HepG2 (cell line): ENCODE measurements around the gene NIBAN1. TPM values are rescaled to one million over a fixed set of nuclear protein-coding genes. Genes with fewer than 3 reads are reported as not detected.

Source experiments
- ATAC-seq: fragments of 200-7000 bp; cut with Tn5 transposase; 3 replicates; pipeline ENCODE4 v1.9.1; 2020; ENCODE audit warnings: mild to moderate bottlenecking, moderate library complexity
- BruUV-seq: library from RNA; stranded (reverse); fragments of 400-500 nt; replicated peaks from 2 replicates; lab custom pipeline; 2021; lab: Mats Ljungman, UMichigan
- CTCF ChIA-PET: fragments of 300-600 bp; formaldehyde crosslinking; extraction: SDS; loops from one replicate; lab custom pipeline; 2021; ENCODE audit warnings: low total read pairs, inconsistent platforms, low intra/inter-chr PET ratio; lab: Yijun Ruan, JAX
- POLR2A ChIA-PET: fragments of 350-600 bp; sonication (Branson Sonifier 250); formaldehyde crosslinking; loops from one replicate; lab custom pipeline; 2020; ENCODE audit warnings: antibody characterized with exemption, inconsistent platforms; lab: Yijun Ruan, JAX
- DNase-seq: peaks from one replicate; pipeline ENCODE4 v3.0.0-alpha.2; 2015; ENCODE audit warnings: low spot score
- FAIRE-seq: peaks from 3 replicates; lab custom pipeline; 2011; peaks lifted over from hg19 to GRCh38; lab: Jason Lieb, UNC
- H2AFZ ChIP-seq: one replicate; pipeline ENCODE4 v1.6.1; 2011; ENCODE audit warnings: low read length, inconsistent platforms
- H3K27ac ChIP-seq: fragments of 300-600 bp; 3 replicates; pipeline ENCODE4 v1.8.0; 2011; ENCODE audit warnings: mixed run types, mild to moderate bottlenecking, mixed read lengths, low read length, inconsistent platforms; ENCODE audit not compliant: insufficient read depth; ENCODE audit errors: extremely low read length
- H3K27me3 ChIP-seq, 2 experiments: fragments of 200-600 bp in 1 of 2; 2 replicates in 1 of 2; 3 replicates in 1 of 2; pipeline versions ENCODE4 v1.6.0 to v1.8.0; 2011; ENCODE audit warnings: low read length in 2 of 2, mild to moderate bottlenecking in 2 of 2, moderate library complexity in 2 of 2, inconsistent platforms in 1 of 2; ENCODE audit not compliant: insufficient read depth in 2 of 2, control insufficient read depth in 1 of 2
- H3K36me3 ChIP-seq, 2 experiments: fragments of 200-600 bp in 1 of 2; replicated peaks in 1 of 2; 2 replicates in 1 of 2; 3 replicates in 1 of 2; pipeline versions ENCODE4 v1.5.1 to v1.8.0; 2011; ENCODE audit warnings: low read length in 2 of 2, inconsistent platforms in 1 of 2; ENCODE audit not compliant: insufficient read depth in 2 of 2, control insufficient read depth in 1 of 2
- H3K4me1 ChIP-seq: 2 replicates; pipeline ENCODE4 v1.5.1; 2012; ENCODE audit warnings: low read length, inconsistent platforms; ENCODE audit not compliant: insufficient read depth
- H3K4me2 ChIP-seq: 2 replicates; pipeline ENCODE4 v1.6.0; 2011; ENCODE audit warnings: low read depth, low read length, inconsistent platforms
- H3K4me3 ChIP-seq, 3 experiments: fragments of 200-600 bp in 1 of 3; sonication (generic), shearing (Covaris generic) in 1 of 3; replicated peaks in 1 of 3; 2 replicates each; pipeline ENCODE4 v1.5.1; 2011 to 2016; ENCODE audit warnings: low read length in 3 of 3, inconsistent platforms in 2 of 3, low read depth in 2 of 3, mild to moderate bottlenecking in 2 of 3, control low read depth in 1 of 3, mixed read lengths in 1 of 3; ENCODE audit not compliant: insufficient read depth in 1 of 3
- H3K79me2 ChIP-seq: one replicate; pipeline ENCODE4 v1.6.1; 2011; ENCODE audit warnings: low read length, inconsistent platforms; ENCODE audit not compliant: insufficient read depth
- H3K9ac ChIP-seq: 2 replicates; pipeline ENCODE4 v1.6.0; 2011; ENCODE audit warnings: mild to moderate bottlenecking, low read depth, low read length, inconsistent platforms; ENCODE audit not compliant: insufficient read depth
- H3K9me3 ChIP-seq: 2 replicates; pipeline ENCODE4 v1.5.1; 2012; ENCODE audit warnings: mild to moderate bottlenecking, low read length
- H4K20me1 ChIP-seq: 2 replicates; pipeline ENCODE4 v1.6.0; 2011; ENCODE audit warnings: inconsistent platforms, mild to moderate bottlenecking, low read length, moderate library complexity; ENCODE audit not compliant: insufficient read depth
- BCL3 ChIP-seq: sonication (generic); formaldehyde crosslinking; IDR thresholded peaks from 2 replicates; pipeline ENCODE4 v1.5.1; 2020; ENCODE audit warnings: mild to moderate bottlenecking, missing genetic modification reagents, moderate library complexity
- CEBPG ChIP-seq: IDR thresholded peaks from 2 replicates; pipeline ENCODE4 v1.6.1; 2016
- CSRNP1 ChIP-seq: sonication (generic); formaldehyde crosslinking; IDR thresholded peaks from 2 replicates; pipeline ENCODE4 v1.8.1; 2023; ENCODE audit warnings: mild to moderate bottlenecking, missing genetic modification reagents
- KDM3A ChIP-seq: IDR thresholded peaks from 2 replicates; pipeline ENCODE4 v1.6.1; 2018; ENCODE audit warnings: low read depth, missing compliant biosample characterization
- KLF13 ChIP-seq: sonication (generic); formaldehyde crosslinking; IDR thresholded peaks from 2 replicates; pipeline ENCODE4 v1.4.0; 2020; ENCODE audit warnings: mild to moderate bottlenecking, missing genetic modification reagents
- MTA3 ChIP-seq: sonication (generic); formaldehyde crosslinking; IDR thresholded peaks from 2 replicates; pipeline ENCODE4 v1.4.0; 2020; ENCODE audit warnings: missing genetic modification reagents
- PATZ1 ChIP-seq: sonication (generic); formaldehyde crosslinking; IDR thresholded peaks from 2 replicates; pipeline ENCODE4 v1.4.0; 2020; ENCODE audit warnings: missing genetic modification reagents
- PHF5A ChIP-seq: IDR thresholded peaks from one replicate; pipeline ENCODE4 v1.6.1; 2018; ENCODE audit warnings: low read depth, missing genetic modification reagents; ENCODE audit not compliant: unreplicated experiment
- TAF15 ChIP-seq: fragments of 200-400 bp; formaldehyde crosslinking; IDR thresholded peaks from one replicate; pipeline ENCODE4 v1.6.1; 2018; ENCODE audit warnings: mild to moderate bottlenecking, low read depth, low read length; ENCODE audit not compliant: poor library complexity, severe bottlenecking
- THAP7 ChIP-seq: sonication (generic); formaldehyde crosslinking; IDR thresholded peaks from 2 replicates; pipeline ENCODE4 v1.8.1; 2023; ENCODE audit warnings: mild to moderate bottlenecking, missing genetic modification reagents
- ZNF160 ChIP-seq: sonication (generic); formaldehyde crosslinking; IDR thresholded peaks from 2 replicates; pipeline ENCODE4 v1.8.0; 2022; ENCODE audit warnings: mild to moderate bottlenecking, inconsistent platforms, missing genetic modification reagents
- ZNF296 ChIP-seq: sonication (generic); formaldehyde crosslinking; conservative IDR thresholded peaks from 2 replicates; pipeline ENCODE4 v1.5.0; 2020; ENCODE audit warnings: mild to moderate bottlenecking, missing genetic modification reagents
- ZNF558 ChIP-seq: sonication (generic); formaldehyde crosslinking; IDR thresholded peaks from 2 replicates; pipeline ENCODE4 v1.9.0; 2022; ENCODE audit warnings: mild to moderate bottlenecking, missing genetic modification reagents, borderline replicate concordance
- ZNF720 ChIP-seq: sonication (generic); formaldehyde crosslinking; IDR thresholded peaks from 2 replicates; pipeline ENCODE4 v1.4.0; 2020; ENCODE audit warnings: missing genetic modification reagents
- WGBS: methylation state at CpG from one replicate; pipeline ENCODE4 v1.1.6; 2017; ENCODE audit warnings: low lambda C conversion rate; 5-methylcytosine and 5-hydroxymethylcytosine counted together
- in situ Hi-C: cut with HindIII; loops from 2 replicates; pipeline ENCODE4 v1.10.0; 2017; ENCODE audit warnings: low pct_unique_long_range_greater_than_20kb; ENCODE audit not compliant: extremely low pct_ligation_motif_present
- intact Hi-C: fragments of 100-400 bp; cut with micrococcal nuclease; formaldehyde crosslinking; loops from one replicate; pipeline ENCODE4 v1.10.0; 2022; ENCODE audit not compliant: unreplicated experiment
- polyA plus RNA-seq, 8 experiments: library from polyadenylated mRNA; depleted of rRNA in 3 of 8; stranded (reverse) in 7 of 8; unstranded in 1 of 8; fragments of >200 nt; fragmentation: Illumina TruSeq in 4 of 8; extraction: Trizol in 4 of 8; gene quantifications; 2 replicates each; pipeline versions ENCODE4 v1.2.1 to v1.2.3, GENCODE V29; 2011 to 2016; ENCODE audit warnings: low read depth in 4 of 8, missing spikeins in 1 of 8, mixed read lengths in 1 of 8; ENCODE audit not compliant: insufficient read depth in 1 of 8
- total RNA-seq, 5 experiments: library from RNA; depleted of rRNA; stranded (reverse); fragments of >200 nt; fragmentation: Illumina TruSeq; extraction: Trizol; gene quantifications; 2 replicates each; pipeline ENCODE4 v1.2.3, GENCODE V29; 2016; ENCODE audit warnings: low read depth in 1 of 5

NIBAN1 gene
- total and polyA plus RNA-seq, 2 of the 13 experiments (the other 11 are each of a cell fraction or from before 2014, with no cell fraction given): not detected

GRCh38 chr1:184974837-184975115 lies 468 bp upstream of the NIBAN1 start:
- no peak overlapping the region for H3K4me3 ChIP-seq
- POLR2A ChIA-PET: no interaction called here
- H3K4me2 ChIP-seq: no peak overlapping the region
- H3K4me1 ChIP-seq: peaks cover 22% of the 10 kb centered on the region
- H4K20me1 ChIP-seq: no peaks in the 10 kb centered on the region
- H3K9ac ChIP-seq: no peak overlapping the region
- WGBS: 15% methylated on average over 4 of the region's 4 CpGs
- intact Hi-C loops (no loop called here), in situ Hi-C loops (no loop called here)
- H3K79me2 ChIP-seq: no peaks in the 10 kb centered on the region
- no peaks in the 10 kb centered on the region for H3K36me3 ChIP-seq
- ATAC-seq (peak; percentile 10; the same call in 2 of the 3 replicates), FAIRE-seq (no peak), DNase-seq (no peak)
- no peak for TF ChIP-seq CSRNP1 (CRISPR knock-in tag)
- TF ChIP-seq BCL3 (CRISPR knock-in tag): no peak
- no peak for TF ChIP-seq CEBPG (CRISPR knock-in tag)
- no peak for TF ChIP-seq MTA3 (CRISPR knock-in tag)
- no peak for TF ChIP-seq ZNF720 (CRISPR knock-in tag)
- TF ChIP-seq THAP7: no peak
- TF ChIP-seq ZNF160 (CRISPR knock-in tag): no peak
- TF ChIP-seq KLF13 (CRISPR knock-in tag): no peak
- TF ChIP-seq ZNF558: no peak
- no peak for TF ChIP-seq ZNF296
- no peak for TF ChIP-seq TAF15
- no peak for TF ChIP-seq PHF5A (CRISPR knock-in tag)
- TF ChIP-seq KDM3A: no peak
- no peak for TF ChIP-seq PATZ1 (CRISPR knock-in tag)
- no peak overlapping the region for H3K27ac ChIP-seq
- CTCF ChIA-PET: no interaction called here
- no peak overlapping the region for H2AFZ ChIP-seq
- H3K27me3 ChIP-seq: peaks cover 0 to 42% of the 10 kb centered on the region in 2 experiments
- H3K9me3 ChIP-seq: no peaks in the 10 kb centered on the region
- BruUV-seq: no TSS peak
